Ishikawa (cell line): ENCODE data around the gene DIPK1B.

Source experiments
- FOXM1 ChIP-seq: IDR thresholded peaks from 2 replicates; pipeline ENCODE4 v1.6.1; 2012; ENCODE audit warnings: low read depth, borderline replicate concordance
- NFIC ChIP-seq: IDR thresholded peaks from 2 replicates; pipeline ENCODE4 v1.6.1; 2012
- RAD21 ChIP-seq: IDR thresholded peaks from 2 replicates; pipeline ENCODE4 v1.6.1; 2012; ENCODE audit warnings: low read depth
- REST ChIP-seq: IDR thresholded peaks from 2 replicates; pipeline ENCODE4 v1.6.1; 2012; ENCODE audit warnings: low read depth, mild to moderate bottlenecking
- TAF1 ChIP-seq: IDR thresholded peaks from 2 replicates; pipeline ENCODE4 v1.6.1; 2012; ENCODE audit warnings: low read depth, mild to moderate bottlenecking
- TEAD4 ChIP-seq: IDR thresholded peaks from 2 replicates; pipeline ENCODE4 v1.6.1; 2012
- YY1 ChIP-seq: IDR thresholded peaks from 2 replicates; pipeline ENCODE4 v1.6.1; 2012; ENCODE audit warnings: low read depth

- TF ChIP-seq RAD21 = no peak
- TF ChIP-seq YY1 = no peak
- TF ChIP-seq FOXM1 = no peak
- no peak for TF ChIP-seq TAF1
- TF ChIP-seq TEAD4 = no peak
- TF ChIP-seq REST = no peak
- no peak for TF ChIP-seq NFIC
Measured at GRCh38 chr9:136694872-136695247, 17.5 kb upstream of the DIPK1B start.
